ENCODE data around the gene CDH24.

The CDH24 gene

GRCh38 chr14:23052182-23052623 is 5.1 kb downstream of the CDH24 start:
- no peak for DNase-seq (ENCODE audit: low read depth)
- no peak overlapping the region for H3K4me3 ChIP-seq (ENCODE audit: control insufficient read depth, low read depth, low read length)
- peak; percentile 13 for TF ChIP-seq CTCF (conservative IDR thresholded peaks at IDR 0.05; ENCODE audit: control insufficient read depth, insufficient read depth, low read depth, low read length)

- DNase-seq (ENCODE audit: low read depth), result no peak
- no peak overlapping the region for H3K4me3 ChIP-seq (ENCODE audit: control insufficient read depth, low read depth, low read length)
- TF ChIP-seq CTCF (conservative IDR thresholded peaks at IDR 0.05; ENCODE audit: control insufficient read depth, insufficient read depth, low read depth, low read length), result no peak
These were observed 5.9 kb downstream of the CDH24 start for GRCh38 chr14:23051141-23052057.

- DNase-seq (ENCODE audit: low read depth), result no peak
- H3K4me3 ChIP-seq (ENCODE audit: control insufficient read depth, low read depth, low read length), result no peak overlapping the region
- no peak for TF ChIP-seq CTCF (conservative IDR thresholded peaks at IDR 0.05; ENCODE audit: control insufficient read depth, insufficient read depth, low read depth, low read length)
These were observed 8.3 kb downstream of the CDH24 start for GRCh38 chr14:23049011-23049410.

GRCh38 chr14:23047751-23048693 is 9.3 kb downstream of the CDH24 start:
- no peak for DNase-seq (ENCODE audit: low read depth)
- no peak overlapping the region for H3K4me3 ChIP-seq (ENCODE audit: control insufficient read depth, low read depth, low read length)
- no peak for TF ChIP-seq CTCF (conservative IDR thresholded peaks at IDR 0.05; ENCODE audit: control insufficient read depth, insufficient read depth, low read depth, low read length)

- no peak for DNase-seq (ENCODE audit: low read depth)
- TF ChIP-seq CTCF (conservative IDR thresholded peaks at IDR 0.05; ENCODE audit: control insufficient read depth, insufficient read depth, low read depth, low read length), result no peak
- H3K4me3 ChIP-seq (ENCODE audit: control insufficient read depth, low read depth, low read length), result no peak overlapping the region
These were observed 10.2 kb downstream of the CDH24 start for GRCh38 chr14:23047034-23047634.
